SH-SY5Y (cell line): ENCODE measurements around the gene OTOP2.

Source experiments
- GATA2 ChIP-seq: IDR thresholded peaks from 2 replicates; pipeline ENCODE4 v1.6.1; 2011; ENCODE audit warnings: mild to moderate bottlenecking, low read depth, low read length
- GATA3 ChIP-seq: IDR thresholded peaks from 2 replicates; pipeline ENCODE4 v1.6.1; 2011; ENCODE audit warnings: low read depth, mild to moderate bottlenecking, low read length, moderate library complexity

GRCh38 chr17:74946641-74947040 is 22.6 kb downstream of the OTOP2 start:
- TF ChIP-seq GATA3 (no peak), GATA2 (no peak)
